ENCODE results near the gene PVRIG.
"Not testable (repeated sequence)": the region's sequence is repeated elsewhere in the genome, so short reads cannot be mapped to it uniquely, and the experiment has no call there.

GRCh38 chr7:100180084-100180483 lies 39.7 kb upstream of the PVRIG start:
- TF ChIP-seq CTCF (IDR thresholded peaks at IDR 0.05; ENCODE audit: insufficient read depth, low read length, poor library complexity, severe bottlenecking); EZH2phosphoT487 (conservative IDR thresholded peaks at IDR 0.05; ENCODE audit: low read length): not testable (repeated sequence)
